Mucosa of descending colon (tissue), 3 donors: ENCODE data around the gene CNRIP1. TPM values are rescaled to one million over a fixed set of nuclear protein-coding genes. Genes with fewer than 3 reads are reported as not detected.

Experiments
- ATAC-seq: fragments of 200-7000 bp; cut with Tn5 transposase; one replicate; pipeline ENCODE4 v1.9.1; 2020; ENCODE audit warnings: mild to moderate bottlenecking, moderate library complexity
- DNase-seq, 3 donors: peaks; one replicate each; pipeline ENCODE4 v3.0.0-alpha.2; 2020
- H3K36me3 ChIP-seq: fragments of 200-600 bp; one replicate; pipeline ENCODE4 v1.8.0; 2021; ENCODE audit warnings: low read depth, mild to moderate bottlenecking
- H3K4me1 ChIP-seq: fragments of 200-600 bp; one replicate; pipeline ENCODE4 v1.8.0; 2021; ENCODE audit warnings: low read depth, mild to moderate bottlenecking
- H3K4me3 ChIP-seq: fragments of 200-600 bp; one replicate; pipeline ENCODE4 v1.8.0; 2021; ENCODE audit warnings: mild to moderate bottlenecking
- H3K9me3 ChIP-seq: fragments of 200-600 bp; one replicate; pipeline ENCODE4 v1.8.0; 2021; ENCODE audit warnings: mild to moderate bottlenecking
- intact Hi-C, 2 donors: fragments of 100-400 bp; cut with DNase I in 1 of 2; cut with micrococcal nuclease in 1 of 2; formaldehyde crosslinking; loops; one replicate each; pipeline versions ENCODE4 v1.11.0 to v1.11.1; 2022; cut with DNase I, micrococcal nuclease
- total RNA-seq, 3 donors: library from RNA; stranded (reverse); fragmentation: NEBNext Ultra II Directional in 2 of 3; extraction: Animal tissue kit (Norgen Biotek cat#: 25700) in 2 of 3; gene quantifications; one replicate each; pipeline versions ENCODE4 v1.2.1 to v1.2.4, GENCODE V29; 2021 to 2023
- TF ChIP-seq, protein P1 (sequence below): fragments of 200-600 bp; IDR thresholded peaks from one replicate; pipeline ENCODE4 v1.8.0; 2022; ENCODE audit warnings: antibody characterized with exemption, mild to moderate bottlenecking
- donor health status: DM: no; HTN: no; CAD: no; lungs with moderate emphysema.
- donor health status: DM: no; HTN: no; CAD: no.
- donor health status: DM: no; HTN: yes; CAD: no.

The CNRIP1 gene
- total RNA-seq, 3 donors from 2014 or later, result 4.1 to 20.0 (median 6.2) TPM

DNA sequence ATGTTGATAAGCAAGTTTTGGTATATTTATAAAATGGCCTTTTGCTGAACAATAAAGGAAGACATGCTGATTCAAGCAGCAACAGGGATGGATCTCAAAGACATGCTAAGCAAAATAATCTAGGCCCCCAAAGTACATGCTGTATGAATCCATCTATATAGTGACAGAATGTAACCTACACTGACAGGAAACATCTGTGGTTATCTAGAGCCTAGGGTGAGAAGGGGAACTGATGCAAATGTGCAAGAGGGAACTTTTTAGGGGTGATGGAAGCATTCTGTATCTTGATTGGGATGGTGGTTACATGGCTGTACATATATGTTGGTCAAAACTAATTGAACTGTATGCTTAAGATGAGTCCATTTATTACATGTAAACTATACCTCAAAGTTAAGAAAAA is 24.2 kb downstream of the CNRIP1 start:
- Histone ChIP-seq H3K36me3 (no peaks in the 10 kb centered on the region), H3K9me3 (no peaks in the 10 kb centered on the region), H3K4me3 (no peak overlapping the region), H3K4me1 (no peaks in the 10 kb centered on the region)
- DNase-seq (no peak), ATAC-seq (no peak)
- TF ChIP-seq, protein P1, sequence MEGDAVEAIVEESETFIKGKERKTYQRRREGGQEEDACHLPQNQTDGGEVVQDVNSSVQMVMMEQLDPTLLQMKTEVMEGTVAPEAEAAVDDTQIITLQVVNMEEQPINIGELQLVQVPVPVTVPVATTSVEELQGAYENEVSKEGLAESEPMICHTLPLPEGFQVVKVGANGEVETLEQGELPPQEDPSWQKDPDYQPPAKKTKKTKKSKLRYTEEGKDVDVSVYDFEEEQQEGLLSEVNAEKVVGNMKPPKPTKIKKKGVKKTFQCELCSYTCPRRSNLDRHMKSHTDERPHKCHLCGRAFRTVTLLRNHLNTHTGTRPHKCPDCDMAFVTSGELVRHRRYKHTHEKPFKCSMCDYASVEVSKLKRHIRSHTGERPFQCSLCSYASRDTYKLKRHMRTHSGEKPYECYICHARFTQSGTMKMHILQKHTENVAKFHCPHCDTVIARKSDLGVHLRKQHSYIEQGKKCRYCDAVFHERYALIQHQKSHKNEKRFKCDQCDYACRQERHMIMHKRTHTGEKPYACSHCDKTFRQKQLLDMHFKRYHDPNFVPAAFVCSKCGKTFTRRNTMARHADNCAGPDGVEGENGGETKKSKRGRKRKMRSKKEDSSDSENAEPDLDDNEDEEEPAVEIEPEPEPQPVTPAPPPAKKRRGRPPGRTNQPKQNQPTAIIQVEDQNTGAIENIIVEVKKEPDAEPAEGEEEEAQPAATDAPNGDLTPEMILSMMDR, result no peak
- intact Hi-C loops, result no loop called here

DNA sequence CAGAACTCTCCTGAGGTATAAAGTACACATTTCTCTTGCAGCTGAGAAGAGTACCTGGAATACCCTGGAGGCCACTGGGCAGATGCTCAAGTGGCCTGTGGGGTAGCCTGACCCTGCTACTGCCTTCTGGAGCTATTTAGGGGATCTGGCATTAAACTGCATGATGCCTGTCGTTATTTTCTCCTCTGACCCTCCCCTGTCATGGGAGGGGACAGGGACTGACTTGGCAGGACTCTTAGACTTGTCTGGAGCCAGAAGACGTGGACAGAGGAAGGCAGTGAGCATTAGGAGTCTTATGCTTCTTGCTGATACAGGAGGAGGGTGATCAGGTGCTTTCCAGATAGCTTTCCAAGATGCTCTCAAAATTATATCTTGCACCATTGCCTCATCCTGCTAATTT is 24.8 kb downstream of the CNRIP1 start:
- no peak for DNase-seq
- Histone ChIP-seq H3K36me3 (no peaks in the 10 kb centered on the region), H3K4me1 (no peaks in the 10 kb centered on the region), H3K9me3 (no peaks in the 10 kb centered on the region), H3K4me3 (no peak overlapping the region)
- intact Hi-C loops, result no loop called here
- TF ChIP-seq, protein P1, result no peak
- ATAC-seq, result no peak

DNA sequence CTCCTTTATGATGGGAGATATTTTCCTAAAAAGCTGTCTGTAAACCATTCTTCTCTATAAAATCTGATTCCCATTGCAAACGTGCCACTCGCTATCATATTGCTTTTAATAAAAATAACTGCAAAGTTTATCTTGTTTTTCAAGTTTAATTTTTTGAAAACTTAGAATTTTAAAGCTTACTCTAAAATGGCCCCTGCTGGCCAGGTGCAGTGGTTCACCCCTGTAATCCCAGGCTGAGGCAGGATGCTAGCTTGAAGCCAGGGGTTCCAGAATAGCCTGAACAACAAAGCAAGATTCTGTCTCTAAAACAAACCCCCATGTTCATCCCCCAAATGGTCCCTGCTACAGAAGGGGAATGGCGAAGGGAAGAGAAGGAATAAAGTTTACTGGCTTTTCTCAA is 25.6 kb downstream of the CNRIP1 start:
- intact Hi-C loops, result no loop called here
- DNase-seq (no peak), ATAC-seq (no peak)
- Histone ChIP-seq H3K4me1 (no peaks in the 10 kb centered on the region), H3K4me3 (no peak overlapping the region), H3K36me3 (no peaks in the 10 kb centered on the region), H3K9me3 (no peaks in the 10 kb centered on the region)
- TF ChIP-seq, protein P1, result no peak

DNA sequence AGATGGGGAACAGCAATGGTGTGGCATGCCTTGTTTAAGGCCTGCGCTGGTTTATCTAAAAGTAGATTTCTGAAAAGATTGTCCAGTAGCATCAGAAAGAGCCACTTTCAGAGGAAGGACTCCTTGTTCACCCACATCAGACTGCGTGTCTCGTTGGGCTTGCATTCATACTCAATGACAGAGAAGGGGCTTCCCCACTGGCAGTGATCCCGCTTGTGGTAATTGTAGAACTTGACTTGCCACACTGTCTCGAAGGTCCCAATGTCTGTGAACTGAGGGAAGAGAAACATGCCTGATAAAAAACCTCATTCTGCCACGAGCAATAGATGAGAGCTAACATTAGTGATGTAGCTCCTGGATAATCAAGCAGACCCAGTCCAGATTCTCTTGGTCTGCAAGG is 26.0 kb downstream of the CNRIP1 start:
- no peaks in the 10 kb centered on the region for H3K36me3 ChIP-seq
- DNase-seq, result no peak
- no peaks in the 10 kb centered on the region for H3K9me3 ChIP-seq
- no peaks in the 10 kb centered on the region for H3K4me1 ChIP-seq
- H3K4me3 ChIP-seq, result no peak overlapping the region
- TF ChIP-seq, protein P1, result no peak
- intact Hi-C loops, result no loop called here
- no peak for ATAC-seq

DNA sequence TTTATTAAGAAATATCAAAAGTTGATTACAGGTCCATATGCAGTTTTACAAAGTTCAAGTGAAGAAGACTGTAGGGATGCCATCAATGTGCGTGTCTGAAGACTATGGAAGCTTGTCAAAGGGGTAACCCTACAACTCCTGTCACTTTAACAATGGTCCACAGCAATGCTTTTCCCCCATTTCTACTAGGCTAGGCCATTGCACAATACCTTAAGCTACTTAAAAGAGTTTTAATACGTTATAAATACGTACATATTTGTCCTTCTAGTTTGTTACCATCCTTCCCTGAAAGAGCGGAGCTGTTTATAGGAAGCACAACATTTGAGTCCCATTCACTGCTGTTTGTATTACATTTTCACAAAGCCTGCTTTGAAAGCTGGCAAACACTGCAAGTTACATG is 26.7 kb downstream of the CNRIP1 start:
- ATAC-seq (no peak), DNase-seq (no peak)
- TF ChIP-seq, protein P1, result no peak
- Histone ChIP-seq H3K36me3 (no peaks in the 10 kb centered on the region), H3K4me3 (no peak overlapping the region), H3K4me1 (no peaks in the 10 kb centered on the region), H3K9me3 (no peaks in the 10 kb centered on the region)
- intact Hi-C loops, result no loop called here

DNA sequence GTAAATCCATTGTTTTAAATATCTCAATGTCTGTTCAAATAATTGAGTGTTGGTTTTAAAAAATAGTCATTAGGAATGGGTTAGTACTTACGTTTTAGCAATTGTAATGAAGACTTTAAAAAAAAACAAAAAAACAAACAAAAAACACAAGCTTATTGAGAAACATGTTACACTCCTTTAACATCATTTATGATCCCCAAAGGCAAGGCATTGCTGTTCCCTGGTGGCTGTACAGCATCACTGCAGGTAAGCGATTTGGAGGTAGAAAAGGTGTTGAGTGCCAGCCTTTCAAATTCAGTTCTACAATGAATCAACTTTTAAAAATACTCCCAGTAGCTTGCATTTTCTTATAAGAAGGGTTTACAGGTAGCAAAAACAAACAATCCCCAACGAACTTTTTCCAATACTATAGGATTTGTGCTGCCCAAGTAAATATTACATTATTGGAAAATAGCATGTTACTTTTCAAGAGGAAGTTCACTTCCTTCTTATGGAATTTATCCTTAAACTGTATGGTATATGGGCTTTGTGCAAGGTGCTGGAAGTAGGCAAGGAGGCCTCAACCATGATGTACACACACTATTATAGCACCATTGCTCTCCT is 27.5 kb downstream of the CNRIP1 start:
- intact Hi-C loops, result no loop called here
- no peaks in the 10 kb centered on the region for H3K36me3 ChIP-seq
- no peak overlapping the region for H3K4me3 ChIP-seq
- TF ChIP-seq, protein P1, result peak; percentile 29
- DNase-seq (peak in 1 of 3 donors; percentile 16), ATAC-seq (peak; percentile 44)
- no peaks in the 10 kb centered on the region for H3K9me3 ChIP-seq
- no peaks in the 10 kb centered on the region for H3K4me1 ChIP-seq
